H1 (cell line): ENCODE data around the gene SEC14L5. TPM values are rescaled to one million over a fixed set of nuclear protein-coding genes. Genes with fewer than 3 reads are reported as not detected.

Experiments used
- CTCF ChIA-PET: fragments of 300-600 bp; sonication (Branson Sonifier 250); formaldehyde crosslinking; loops from one replicate; lab custom pipeline; 2021; ENCODE audit not compliant: partially characterized antibody; lab: Charles Lee
- POLR2A ChIA-PET: fragments of 300-600 bp; sonication (Branson Sonifier 250); formaldehyde crosslinking; loops from one replicate; lab custom pipeline; 2021; ENCODE audit warnings: inconsistent platforms; ENCODE audit not compliant: partially characterized antibody; lab: Charles Lee
- DNase-seq, 2 experiments: peaks; one replicate each; pipeline versions ENCODE4 v3.0.0 to v3.0.0-alpha.2; 2010 to 2022; ENCODE audit warnings: low spot score in 2 of 2, low read depth in 1 of 2, mixed read lengths in 1 of 2
- FAIRE-seq: peaks from 2 replicates; lab custom pipeline; 2011; peaks lifted over from hg19 to GRCh38; lab: Jason Lieb, UNC
- H2AFZ ChIP-seq: 2 replicates; pipeline ENCODE4 v1.8.1; 2012; ENCODE audit warnings: low read length, inconsistent platforms
- H2AK5ac ChIP-seq: 2 replicates; pipeline ENCODE4 v1.6.1; 2013; ENCODE audit warnings: low read depth, low read length
- H2BK120ac ChIP-seq: replicated peaks from 2 replicates; pipeline ENCODE3; 2013; ENCODE audit warnings: low read depth, low read length, inconsistent platforms
- H2BK12ac ChIP-seq: 2 replicates; pipeline ENCODE4 v1.6.1; 2013; ENCODE audit warnings: low read depth, low read length
- H2BK15ac ChIP-seq: 2 replicates; pipeline ENCODE4 v1.6.1; 2013; ENCODE audit warnings: low read length
- H2BK20ac ChIP-seq: 2 replicates; pipeline ENCODE4 v1.6.1; 2013; ENCODE audit warnings: low read length
- H2BK5ac ChIP-seq: 2 replicates; pipeline ENCODE4 v1.6.1; 2013; ENCODE audit warnings: low read depth, low read length
- H3K14ac ChIP-seq: 2 replicates; pipeline ENCODE4 v1.6.1; 2013; ENCODE audit warnings: inconsistent platforms; ENCODE audit not compliant: insufficient read length
- H3K18ac ChIP-seq: 2 replicates; pipeline ENCODE4 v1.6.1; 2013; ENCODE audit warnings: low read length; ENCODE audit errors: extremely low read depth
- H3K23ac ChIP-seq: 2 replicates; pipeline ENCODE4 v1.6.1; 2013; ENCODE audit warnings: inconsistent platforms; ENCODE audit not compliant: insufficient read length
- H3K23me2 ChIP-seq: 2 replicates; pipeline ENCODE4 v1.6.1; 2013; ENCODE audit warnings: low read depth, low read length
- H3K27ac ChIP-seq: 2 replicates; pipeline ENCODE4 v1.6.1; 2011; ENCODE audit warnings: low read depth, low read length, inconsistent platforms
- H3K27me3 ChIP-seq, 4 experiments: replicated peaks in 1 of 4; 1 replicate in 1 of 4; 2 replicates in 3 of 4; pipeline versions ENCODE4 v1.6.1 to v1.8.1; 2011 to 2013; ENCODE audit warnings: low read length in 3 of 4, mild to moderate bottlenecking in 3 of 4, inconsistent platforms in 2 of 4, mixed read lengths in 2 of 4, moderate library complexity in 1 of 4; ENCODE audit not compliant: control insufficient read depth in 3 of 4, insufficient read depth in 3 of 4; ENCODE audit errors: extremely low read depth in 1 of 4
- H3K36me3 ChIP-seq, 4 experiments: 2 replicates each; pipeline versions ENCODE4 v1.6.1 to v1.8.1; 2011 to 2013; ENCODE audit warnings: mild to moderate bottlenecking in 4 of 4, low read length in 3 of 4, moderate library complexity in 2 of 4, control low read depth in 1 of 4, inconsistent platforms in 1 of 4; ENCODE audit not compliant: insufficient read depth in 4 of 4, control insufficient read depth in 2 of 4
- H3K4ac ChIP-seq: replicated peaks from 2 replicates; pipeline ENCODE3; 2013; ENCODE audit warnings: low read length, low read depth, mixed read lengths, inconsistent platforms; ENCODE audit not compliant: insufficient read length
- H3K4me1 ChIP-seq, 4 experiments: replicated peaks in 1 of 4; 1 replicate in 1 of 4; 2 replicates in 3 of 4; pipeline versions ENCODE4 v1.6.1 to v1.8.1; 2011 to 2013; ENCODE audit warnings: low read length in 3 of 4, inconsistent platforms in 2 of 4, mixed read lengths in 1 of 4; ENCODE audit not compliant: insufficient read depth in 4 of 4, control insufficient read depth in 3 of 4
- H3K4me2 ChIP-seq, 2 experiments: 2 replicates each; pipeline versions ENCODE4 v1.6.1 to v1.8.1; 2011 to 2013; ENCODE audit warnings: low read depth in 2 of 2, low read length in 2 of 2, control low read depth in 1 of 2, inconsistent platforms in 1 of 2, mild to moderate bottlenecking in 1 of 2; ENCODE audit not compliant: insufficient read depth in 1 of 2
- H3K4me3 ChIP-seq, 4 experiments: fragments of 200-600, 300-600 bp in 1 of 4; sonication (generic), shearing (Covaris generic), sonication (Bioruptor Twin) in 1 of 4; 2 replicates each; pipeline versions ENCODE4 v1.5.1 to v1.8.1; 2011 to 2016; ENCODE audit warnings: low read length in 4 of 4, low read depth in 3 of 4, control low read depth in 2 of 4, inconsistent platforms in 2 of 4, mild to moderate bottlenecking in 2 of 4, mixed read lengths in 1 of 4, moderate library complexity in 1 of 4; ENCODE audit not compliant: insufficient read depth in 2 of 4; ENCODE audit errors: extremely low read depth in 1 of 4
- H3K56ac ChIP-seq: replicated peaks from 2 replicates; pipeline ENCODE3; 2013; ENCODE audit warnings: low read depth, mild to moderate bottlenecking, mixed read lengths, low read length, inconsistent platforms; ENCODE audit not compliant: insufficient read length
- H3K79me1 ChIP-seq: 2 replicates; pipeline ENCODE4 v1.6.1; 2013; ENCODE audit warnings: low read depth, low read length, control low read depth
- H3K79me2 ChIP-seq, 2 experiments: 2 replicates each; pipeline versions ENCODE4 v1.6.1 to v1.8.1; 2012 to 2013; ENCODE audit warnings: low read length in 2 of 2, mild to moderate bottlenecking in 2 of 2, inconsistent platforms in 1 of 2; ENCODE audit not compliant: insufficient read depth in 2 of 2, control insufficient read depth in 1 of 2
- H3K9ac ChIP-seq, 4 experiments: replicated peaks in 1 of 4; 1 replicate in 1 of 4; 2 replicates in 3 of 4; pipeline versions ENCODE4 v1.6.1 to v1.8.1; 2011 to 2013; ENCODE audit warnings: low read depth in 3 of 4, low read length in 3 of 4, control low read depth in 2 of 4, mild to moderate bottlenecking in 2 of 4, moderate library complexity in 2 of 4, inconsistent platforms in 1 of 4; ENCODE audit errors: extremely low read depth in 1 of 4
- H3K9me3 ChIP-seq, 2 experiments: 2 replicates each; pipeline versions ENCODE4 v1.6.1 to v1.8.1; 2012 to 2013; ENCODE audit warnings: mild to moderate bottlenecking in 2 of 2, moderate library complexity in 2 of 2, control low read depth in 1 of 2, inconsistent platforms in 1 of 2, low read depth in 1 of 2, low read length in 1 of 2, mixed read lengths in 1 of 2; ENCODE audit not compliant: insufficient read depth in 2 of 2
- H4K20me1 ChIP-seq, 2 experiments: replicated peaks in 1 of 2; 2 replicates each; pipeline versions ENCODE3 to v1.8.1; 2011 to 2013; ENCODE audit warnings: inconsistent platforms in 2 of 2, low read length in 2 of 2, mild to moderate bottlenecking in 1 of 2; ENCODE audit not compliant: insufficient read depth in 2 of 2, control insufficient read depth in 1 of 2
- H4K5ac ChIP-seq: 2 replicates; pipeline ENCODE4 v1.6.1; 2013; ENCODE audit warnings: low read length, low read depth, mixed read lengths, inconsistent platforms; ENCODE audit not compliant: insufficient read length
- H4K8ac ChIP-seq: 2 replicates; pipeline ENCODE4 v1.8.0; 2013; ENCODE audit warnings: mild to moderate bottlenecking, moderate library complexity, low read length, inconsistent platforms; ENCODE audit not compliant: insufficient read depth; ENCODE audit errors: extremely low read depth
- H4K91ac ChIP-seq: replicated peaks from 2 replicates; pipeline ENCODE3; 2013; ENCODE audit warnings: low read length, mixed read lengths, inconsistent platforms; ENCODE audit not compliant: insufficient read length
- ASH2L ChIP-seq: fragments of 200-600, 300-600 bp; sonication (generic); IDR thresholded peaks from one replicate; pipeline ENCODE4 v1.7.1; 2017; ENCODE audit warnings: low read length
- CTBP2 ChIP-seq: IDR thresholded peaks from 2 replicates; pipeline ENCODE4 v1.7.0; 2011; ENCODE audit warnings: borderline replicate concordance, mild to moderate bottlenecking, moderate library complexity, mixed read lengths, low read length; ENCODE audit not compliant: insufficient read depth, insufficient read length
- HDAC2 ChIP-seq, 2 experiments: fragments of 300-600 bp in 1 of 2; sonication (generic) in 1 of 2; IDR thresholded peaks; 2 replicates each; pipeline ENCODE4 v1.6.1; 2011 to 2012; ENCODE audit warnings: low read depth in 2 of 2, low read length in 2 of 2, mild to moderate bottlenecking in 2 of 2, moderate library complexity in 2 of 2, borderline replicate concordance in 1 of 2, inconsistent platforms in 1 of 2
- HDAC6 ChIP-seq: IDR thresholded peaks from one replicate; pipeline ENCODE4 v1.7.1; 2012; ENCODE audit warnings: low read depth, mild to moderate bottlenecking, inconsistent platforms, low read length, moderate library complexity
- JUND ChIP-seq: IDR thresholded peaks from 2 replicates; pipeline ENCODE4 v1.6.1; 2011; ENCODE audit warnings: mild to moderate bottlenecking, improper control_type of control experiment, low read length
- KDM5A ChIP-seq: fragments of 200-600 bp; IDR thresholded peaks from 2 replicates; pipeline ENCODE4 v1.7.1; 2012; ENCODE audit warnings: mild to moderate bottlenecking, low read length, inconsistent platforms, mixed read lengths
- POU5F1 ChIP-seq: IDR thresholded peaks from 2 replicates; pipeline ENCODE4 v1.6.1; 2011; ENCODE audit warnings: low read depth, mild to moderate bottlenecking, low read length, moderate library complexity
- RXRA ChIP-seq: IDR thresholded peaks from 2 replicates; pipeline ENCODE4 v1.6.1; 2011; ENCODE audit warnings: low read depth, mild to moderate bottlenecking, low read length, moderate library complexity; ENCODE audit not compliant: insufficient read depth
- SIN3A ChIP-seq, 2 experiments: IDR thresholded peaks in 1 of 2; conservative IDR thresholded peaks in 1 of 2; 2 replicates each; pipeline ENCODE4 v1.6.1; 2011 to 2012; ENCODE audit warnings: low read length in 2 of 2, improper control_type of control experiment in 1 of 2, low read depth in 1 of 2, mild to moderate bottlenecking in 1 of 2
- SP2 ChIP-seq: IDR thresholded peaks from 2 replicates; pipeline ENCODE4 v1.6.1; 2012; ENCODE audit warnings: mild to moderate bottlenecking, low read length, inconsistent platforms
- TAF7 ChIP-seq: optimal IDR thresholded peaks from 2 replicates; pipeline ENCODE3; 2011; ENCODE audit warnings: low read depth, mild to moderate bottlenecking, inconsistent platforms, low read length, moderate library complexity, borderline replicate concordance
- YY1 ChIP-seq: IDR thresholded peaks from 2 replicates; pipeline ENCODE4 v1.6.1; 2011; ENCODE audit warnings: low read depth, mild to moderate bottlenecking, low read length
- WGBS, 2 experiments: shearing (Covaris generic) in 1 of 2; methylation state at CpG; one replicate each; pipeline versions ENCODE4 v1.1.6 to v1.1.7; 2013 to 2015; ENCODE audit warnings: low lambda C conversion rate in 2 of 2, mixed read lengths in 2 of 2, inconsistent platforms in 1 of 2, low coverage in 1 of 2, missing lambda C conversion rate in 1 of 2; ENCODE audit not compliant: insufficient replicate concordance in 2 of 2, insufficient coverage in 1 of 2, insufficient read length in 1 of 2; ENCODE audit errors: extremely low coverage in 1 of 2, missing lambda C conversion rate in 1 of 2; 5-methylcytosine and 5-hydroxymethylcytosine counted together
- polyA plus RNA-seq, 7 experiments: library from polyadenylated mRNA; depleted of rRNA in 3 of 7; stranded (reverse) in 5 of 7; unstranded in 2 of 7; fragments of >200 nt in 5 of 7; fragments of 200-250 nt in 2 of 7; gene quantifications; 1 replicate in 5 of 7; 2 replicates in 1 of 7; 4 replicates in 1 of 7; pipeline versions ENCODE4 v1.2.1 to v1.2.3, GENCODE V29; 2011 to 2013; ENCODE audit warnings: missing spikeins in 2 of 7, mixed read lengths in 2 of 7
- total RNA-seq: library from RNA; stranded (reverse); fragmentation: NEBNext Ultra II Directional; extraction: Animal tissue kit (Norgen Biotek cat#: 25700); gene quantifications from 2 replicates; pipeline ENCODE4 v1.2.1, GENCODE V29; 2021
- TF ChIP-seq, protein P1 (sequence below): IDR thresholded peaks from 2 replicates; pipeline ENCODE4 v1.6.1; 2012; ENCODE audit warnings: inconsistent platforms

SEC14L5 gene
- total and polyA plus RNA-seq, 2 of the 8 experiments (the other 6 are each of a cell fraction or from before 2014, with no cell fraction given), result 1.9 to 3.0 TPM

DNA sequence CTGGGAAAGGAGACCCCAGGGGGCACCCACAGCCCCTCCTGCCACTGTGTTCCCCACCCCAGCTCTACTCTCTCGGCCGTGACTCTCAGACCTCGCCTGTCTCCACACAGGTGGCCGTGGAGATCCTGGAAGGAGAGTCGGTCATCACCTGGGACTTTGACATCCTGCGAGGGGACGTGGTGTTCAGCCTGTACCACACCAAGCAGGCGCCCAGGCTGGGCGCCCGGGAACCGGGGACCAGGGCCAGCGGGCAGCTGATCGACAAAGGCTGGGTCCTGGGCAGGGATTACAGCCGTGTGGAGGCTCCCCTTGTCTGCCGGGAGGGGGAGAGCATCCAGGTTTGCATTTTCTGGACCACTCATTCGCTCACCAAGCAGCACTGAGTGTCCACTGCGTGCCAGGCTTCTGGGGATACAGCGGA is 50.2 kb downstream of the SEC14L5 start:
- H2AK5ac ChIP-seq, result no peak overlapping the region
- H3K27me3 ChIP-seq, result no peaks in the 10 kb centered on the region
- no peak overlapping the region for H4K91ac ChIP-seq
- no peak overlapping the region for H3K27ac ChIP-seq
- H3K4me1 ChIP-seq, result peaks cover 0 to 3% (median 0%) of the 10 kb centered on the region in 4 experiments; a peak in 2 of 7 replicates
- no peak overlapping the region for H2BK120ac ChIP-seq
- no peaks in the 10 kb centered on the region; the same call in 1 of the 2 replicates for H3K79me1 ChIP-seq
- no peak overlapping the region for H3K14ac ChIP-seq
- H4K8ac ChIP-seq, result peak overlapping the region; percentile 71
- H2AFZ ChIP-seq, result no peak overlapping the region
- H3K4me3 ChIP-seq, result no peak overlapping the region
- no peak overlapping the region for H2BK15ac ChIP-seq
- ChIA-PET POLR2A (interaction anchor here (0.8 kb wide), 1 partner anchor 34 kb away, joined by 3 read pairs; no protein-coding TSS in a partner anchor), CTCF (interaction anchor here (0.6 to 1.0 kb wide), 2 partner anchors 17 to 215 kb away, joined by 3 read pairs; no protein-coding TSS in a partner anchor)
- no peak for FAIRE-seq
- no peak overlapping the region for H2BK5ac ChIP-seq
- no peak overlapping the region for H2BK12ac ChIP-seq
- H3K4me2 ChIP-seq, result no peak overlapping the region
- no peak overlapping the region for H3K23ac ChIP-seq
- DNase-seq, result no peak
- WGBS, 2 experiments, result 97% methylated on average over 13 of the region's 18 CpGs; no CpG with 5 or more reads in 1 of the 2 experiments
- H3K79me2 ChIP-seq, result no peaks in the 10 kb centered on the region
- H2BK20ac ChIP-seq, result no peak overlapping the region
- H3K9me3 ChIP-seq, result no peaks in the 10 kb centered on the region
- H3K23me2 ChIP-seq, result no peaks in the 10 kb centered on the region
- no peak overlapping the region for H3K56ac ChIP-seq
- H3K18ac ChIP-seq, result no peak overlapping the region
- H3K36me3 ChIP-seq, result no peaks in the 10 kb centered on the region
- no peak overlapping the region for H4K5ac ChIP-seq
- no peaks in the 10 kb centered on the region for H4K20me1 ChIP-seq
- no peak overlapping the region for H3K4ac ChIP-seq
- H3K9ac ChIP-seq, result no peak overlapping the region
- TF ChIP-seq CTBP2, result no peak
- TF ChIP-seq KDM5A, result no peak
- TF ChIP-seq POU5F1, result no peak
- TF ChIP-seq JUND, result no peak
- no peak for TF ChIP-seq TAF7
- no peak for TF ChIP-seq HDAC6
- no peak for TF ChIP-seq SP2
- no peak for TF ChIP-seq ASH2L
- no peak for TF ChIP-seq HDAC2 (IDR thresholded peaks at IDR 0.05; ENCODE audit: borderline replicate concordance in 1 of 2, low read depth in 2 of 2, low read length in 2 of 2)
- TF ChIP-seq YY1, result no peak
- no peak for TF ChIP-seq RXRA
- TF ChIP-seq SIN3A (conservative IDR thresholded peaks at IDR 0.05 in 1 of 2, IDR thresholded peaks at IDR 0.05 in 1 of 2; ENCODE audit: low read depth in 1 of 2, low read length in 2 of 2), result no peak
- TF ChIP-seq, protein P1, sequence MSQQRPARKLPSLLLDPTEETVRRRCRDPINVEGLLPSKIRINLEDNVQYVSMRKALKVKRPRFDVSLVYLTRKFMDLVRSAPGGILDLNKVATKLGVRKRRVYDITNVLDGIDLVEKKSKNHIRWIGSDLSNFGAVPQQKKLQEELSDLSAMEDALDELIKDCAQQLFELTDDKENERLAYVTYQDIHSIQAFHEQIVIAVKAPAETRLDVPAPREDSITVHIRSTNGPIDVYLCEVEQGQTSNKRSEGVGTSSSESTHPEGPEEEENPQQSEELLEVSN, result no peak
